Spleen (tissue), 11 donors: Measurements from ENCODE around the gene PRKG1. TPM values are rescaled to one million over a fixed set of nuclear protein-coding genes. Genes with fewer than 3 reads are reported as not detected.

Experiments used
- DNase-seq: peaks from one replicate; pipeline ENCODE4 v3.0.0-alpha.2; 2020
- H3K27ac ChIP-seq, 8 donors: fragments of 200-600 bp; sonication (generic) in 7 of 8; 1 replicate in 4 of 8; 2 replicates in 4 of 8; pipeline versions ENCODE4 v1.5.0 to v1.8.0; 2016 to 2021; ENCODE audit warnings: inconsistent platforms in 4 of 8, mild to moderate bottlenecking in 4 of 8, moderate library complexity in 1 of 8
- H3K27me3 ChIP-seq, 7 donors: fragments of 200-600 bp; sonication (generic) in 6 of 7; replicated peaks in 1 of 7; 1 replicate in 4 of 7; 2 replicates in 3 of 7; pipeline versions ENCODE4 v1.5.0 to v1.8.0; 2016 to 2021; ENCODE audit warnings: inconsistent platforms in 3 of 7, mild to moderate bottlenecking in 1 of 7
- H3K36me3 ChIP-seq, 6 donors: fragments of 200-600 bp; sonication (generic) in 5 of 6; 1 replicate in 4 of 6; 2 replicates in 2 of 6; pipeline versions ENCODE4 v1.5.0 to v1.8.0; 2016 to 2021; ENCODE audit warnings: inconsistent platforms in 2 of 6
- H3K4me1 ChIP-seq, 6 donors: fragments of 200-600 bp; sonication (generic) in 5 of 6; 1 replicate in 3 of 6; 2 replicates in 3 of 6; pipeline versions ENCODE4 v1.5.0 to v1.8.0; 2016 to 2021; ENCODE audit warnings: inconsistent platforms in 3 of 6
- H3K4me3 ChIP-seq, 8 donors: fragments of 200-600 bp; sonication (generic) in 7 of 8; 1 replicate in 4 of 8; 2 replicates in 4 of 8; pipeline versions ENCODE4 v1.5.0 to v1.8.0; 2016 to 2021; ENCODE audit warnings: inconsistent platforms in 4 of 8, mild to moderate bottlenecking in 4 of 8, moderate library complexity in 2 of 8
- H3K9me3 ChIP-seq, 8 donors: fragments of 200-600 bp; sonication (generic) in 7 of 8; 1 replicate in 4 of 8; 2 replicates in 4 of 8; pipeline versions ENCODE4 v1.5.0 to v1.8.0; 2016 to 2021; ENCODE audit warnings: inconsistent platforms in 4 of 8
- CTCF ChIP-seq, 11 experiments: fragments of 200-600 bp in 7 of 11; fragments of 450-650 bp in 4 of 11; sonication (generic) in 4 of 11; IDR thresholded peaks in 8 of 11; conservative IDR thresholded peaks in 3 of 11; 1 replicate in 7 of 11; 2 replicates in 4 of 11; pipeline versions ENCODE4 v1.4.0 to v1.8.0; 2016 to 2021; ENCODE audit warnings: antibody characterized with exemption in 11 of 11, inconsistent platforms in 4 of 11, mild to moderate bottlenecking in 1 of 11
- POLR2A ChIP-seq, 3 donors: fragments of 450-650 bp; IDR thresholded peaks; one replicate each; pipeline ENCODE4 v1.5.1; 2017; ENCODE audit warnings: antibody characterized with exemption in 3 of 3, mild to moderate bottlenecking in 1 of 3
- POLR2AphosphoS5 ChIP-seq, 3 donors: sonication (generic); formaldehyde crosslinking; IDR thresholded peaks; one replicate each; pipeline ENCODE4 v1.5.1; 2017; ENCODE audit warnings: antibody characterized with exemption in 3 of 3
- WGBS, 5 donors: extraction: QIAGEN DNeasy Blood & Tissue Kit in 3 of 5; methylation state at CpG; one replicate each; pipeline versions ENCODE4 v1.1.5 to v1.1.7; 2013 to 2018; 5-methylcytosine and 5-hydroxymethylcytosine counted together
- intact Hi-C: fragments of 100-400 bp; cut with DNase I; formaldehyde crosslinking; loops from one replicate; pipeline ENCODE4 v1.15.0; 2023; ENCODE audit warnings: low total_unique reads
- polyA plus RNA-seq, 3 donors: library from polyadenylated mRNA; stranded (reverse); fragments of 200-250 nt; gene quantifications; one replicate each; pipeline ENCODE4 v1.2.1, GENCODE V29; 2013
- total RNA-seq, 7 donors: library from RNA; depleted of rRNA in 3 of 7; stranded (reverse); fragments of >200 nt in 3 of 7; fragmentation: NEBNext Ultra II Directional in 4 of 7; extraction: Animal tissue kit (Norgen Biotek cat#: 25700) in 4 of 7; gene quantifications; one replicate each; pipeline versions ENCODE4 v1.1.0 to v1.2.1, GENCODE V29; 2016 to 2021
- donor health status: healthy with polysubstance abuse.
- donor health status: DM: no; HTN: no; CAD: no; lungs with moderate emphysema.
- donor health status: DM: no; HTN: no; CAD: no.
- donor health status: Bipolar disorder and iron deficiency.
- donor health status: healthy.
- donor health status: DM: no; HTN: no; CAD: no.
- donor health status: DM: yes; HTN: yes; CAD: no.

The PRKG1 gene
- total and polyA plus RNA-seq, 10 donors, result 0.65 to 10.5 (median 7.2) TPM

DNA sequence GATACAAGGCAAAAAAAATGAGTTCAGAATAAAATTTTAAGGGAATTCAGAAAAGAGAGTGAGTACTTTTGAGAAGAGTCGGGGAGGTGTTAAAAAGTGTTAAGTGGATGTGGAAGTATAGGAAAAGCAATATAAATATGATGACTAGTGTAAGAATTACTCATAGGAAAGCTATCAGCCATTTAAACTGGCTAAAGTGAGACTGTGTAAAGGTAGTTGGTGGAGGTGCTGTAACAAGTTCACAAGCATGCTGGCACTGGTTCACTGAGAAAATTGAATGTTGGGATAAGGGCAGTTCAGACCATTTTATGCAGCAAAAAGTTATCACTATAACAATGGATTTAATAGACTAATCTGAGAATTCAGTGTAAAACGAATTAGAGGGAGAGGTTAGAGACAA, 1060.8 kb downstream of the PRKG1 start:
- Histone ChIP-seq H3K27ac (no peak overlapping the region), H3K36me3 (no peaks in the 10 kb centered on the region), H3K27me3 (no peaks in the 10 kb centered on the region), H3K4me1 (no peaks in the 10 kb centered on the region), H3K4me3 (no peak overlapping the region), H3K9me3 (no peaks in the 10 kb centered on the region)
- 63 to 77% (median 66%) methylated on average over 2 of the region's 2 CpGs for WGBS, 5 donors
- no peak for DNase-seq
- intact Hi-C loops, result no loop called here
- TF ChIP-seq POLR2AphosphoS5 (IDR thresholded peaks at IDR 0.05) (no peak), POLR2A (IDR thresholded peaks at IDR 0.05) (no peak), CTCF (IDR thresholded peaks at IDR 0.05 in 8 of 11, conservative IDR thresholded peaks at IDR 0.05 in 3 of 11) (no peak)

- 78 to 94% (median 87%) methylated on average over 2 of the region's 2 CpGs for WGBS, 5 donors
Observed at GRCh38 chr10:52136921-52137320, 1062.6 kb downstream of the PRKG1 start.

GRCh38 chr10:52143338-52143737, 1069.1 kb downstream of the PRKG1 start:
- H3K4me1 ChIP-seq, result no peaks in the 10 kb centered on the region
- no peak overlapping the region for H3K4me3 ChIP-seq
- no peak for TF ChIP-seq CTCF (IDR thresholded peaks at IDR 0.05 in 8 of 11, conservative IDR thresholded peaks at IDR 0.05 in 3 of 11)
- no peak for TF ChIP-seq POLR2AphosphoS5 (IDR thresholded peaks at IDR 0.05)
- no peak for TF ChIP-seq POLR2A (IDR thresholded peaks at IDR 0.05)
- H3K9me3 ChIP-seq, result no peaks in the 10 kb centered on the region
- intact Hi-C loops, result no loop called here
- H3K36me3 ChIP-seq, result no peaks in the 10 kb centered on the region
- H3K27me3 ChIP-seq, result no peaks in the 10 kb centered on the region
- 67 to 93% (median 75%) methylated on average over 1 of the region's 1 CpG for WGBS, 5 donors
- no peak for DNase-seq
- no peak overlapping the region for H3K27ac ChIP-seq

More at GRCh38 chr10:52136921-52137320, 1062.6 kb downstream of the PRKG1 start:
- Histone ChIP-seq H3K36me3 (no peaks in the 10 kb centered on the region), H3K9me3 (no peaks in the 10 kb centered on the region), H3K4me3 (no peak overlapping the region), H3K27ac (no peak overlapping the region), H3K4me1 (no peaks in the 10 kb centered on the region), H3K27me3 (no peaks in the 10 kb centered on the region)
- intact Hi-C loops, result no loop called here
- no peak for TF ChIP-seq POLR2A (IDR thresholded peaks at IDR 0.05)
- TF ChIP-seq CTCF (IDR thresholded peaks at IDR 0.05 in 8 of 11, conservative IDR thresholded peaks at IDR 0.05 in 3 of 11), result no peak
- no peak for TF ChIP-seq POLR2AphosphoS5 (IDR thresholded peaks at IDR 0.05)
- no peak for DNase-seq

DNA sequence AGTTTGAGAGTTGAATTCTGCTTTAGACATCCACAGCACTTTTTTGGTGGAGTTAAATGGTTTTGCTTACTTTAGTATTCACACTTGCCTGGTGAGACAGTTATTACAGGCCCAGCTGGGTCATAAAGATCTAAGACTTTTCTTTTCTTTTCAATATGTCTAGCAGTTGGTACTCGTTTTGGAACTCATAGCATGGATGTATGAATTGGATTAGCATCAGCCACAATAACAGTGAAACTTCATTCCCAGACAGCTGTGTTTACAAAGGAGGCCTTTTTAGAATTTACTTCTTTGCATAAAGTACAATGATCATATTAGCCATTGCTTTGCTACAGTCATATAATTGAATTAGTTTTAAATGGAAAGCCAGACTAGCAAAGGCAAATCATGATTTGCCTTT, 1071.3 kb downstream of the PRKG1 start:
- Histone ChIP-seq H3K27me3 (no peaks in the 10 kb centered on the region), H3K9me3 (no peaks in the 10 kb centered on the region), H3K4me1 (no peaks in the 10 kb centered on the region), H3K4me3 (no peak overlapping the region), H3K27ac (no peak overlapping the region), H3K36me3 (no peaks in the 10 kb centered on the region)
- TF ChIP-seq CTCF (IDR thresholded peaks at IDR 0.05 in 8 of 11, conservative IDR thresholded peaks at IDR 0.05 in 3 of 11) (no peak), POLR2AphosphoS5 (IDR thresholded peaks at IDR 0.05) (no peak), POLR2A (IDR thresholded peaks at IDR 0.05) (no peak)
- WGBS, 5 donors, result 17 to 70% (median 43%) methylated on average over 1 of the region's 1 CpG
- no peak for DNase-seq
- intact Hi-C loops, result no loop called here
